ENCODE results near the gene OPN4.

Gene OPN4

GRCh38 chr10:86647773-86648703 lies 6.3 kb upstream of the OPN4 start:
- DNase-seq (ENCODE audit: low read depth in 2 of 2) = no peak

- no peak for DNase-seq (ENCODE audit: low read depth in 2 of 2)
Measured at GRCh38 chr10:86648704-86649427, 5.5 kb upstream of the OPN4 start.

GRCh38 chr10:86649471-86650150 lies 4.7 kb upstream of the OPN4 start:
- no peak for DNase-seq (ENCODE audit: low read depth in 2 of 2)

- DNase-seq (ENCODE audit: low read depth in 2 of 2) = no peak
Measured at GRCh38 chr10:86650151-86650550, 4.2 kb upstream of the OPN4 start.

GRCh38 chr10:86651021-86651471 lies 3.3 kb upstream of the OPN4 start:
- no peak for DNase-seq (ENCODE audit: low read depth in 2 of 2)

- no peak for DNase-seq (ENCODE audit: low read depth in 2 of 2)
Measured at GRCh38 chr10:86651631-86652331, 2.6 kb upstream of the OPN4 start.

GRCh38 chr10:86652361-86653202 lies 1.8 kb upstream of the OPN4 start:
- no peak for DNase-seq (ENCODE audit: low read depth in 2 of 2)

GRCh38 chr10:86653379-86653778 lies 968 bp upstream of the OPN4 start:
- DNase-seq (ENCODE audit: low read depth in 2 of 2) = no peak

GRCh38 chr10:86653987-86654386 lies 360 bp upstream of the OPN4 start:
- no peak for DNase-seq (ENCODE audit: low read depth in 2 of 2)

- DNase-seq (ENCODE audit: low read depth in 2 of 2) = no peak
Measured at GRCh38 chr10:86655173-86655540, 810 bp downstream of the OPN4 start.

- DNase-seq (ENCODE audit: low read depth in 2 of 2) = no peak
Measured at GRCh38 chr10:86655596-86655995, 1.2 kb downstream of the OPN4 start.

- DNase-seq (ENCODE audit: low read depth in 2 of 2) = no peak
Measured at GRCh38 chr10:86657011-86657395, 2.7 kb downstream of the OPN4 start.

- no peak for DNase-seq (ENCODE audit: low read depth in 2 of 2)
Measured at GRCh38 chr10:86657396-86658011, 3.2 kb downstream of the OPN4 start.

GRCh38 chr10:86658261-86658741 lies 4.0 kb downstream of the OPN4 start:
- no peak for DNase-seq (ENCODE audit: low read depth in 2 of 2)

GRCh38 chr10:86658751-86659150 lies 4.4 kb downstream of the OPN4 start:
- DNase-seq (ENCODE audit: low read depth in 2 of 2) = no peak

- DNase-seq (ENCODE audit: low read depth in 2 of 2) = no peak
Measured at GRCh38 chr10:86659161-86659691, 4.9 kb downstream of the OPN4 start.

- DNase-seq (ENCODE audit: low read depth in 2 of 2) = no peak
Measured at GRCh38 chr10:86659721-86660453, 5.5 kb downstream of the OPN4 start.

- DNase-seq (ENCODE audit: low read depth in 2 of 2) = no peak
Measured at GRCh38 chr10:86661161-86662025, 7.0 kb downstream of the OPN4 start.
